HG03135 (cell line): Measurements from ENCODE around the gene ZFYVE28.

Experiments
- ATAC-seq: cut with Tn5 transposase; IDR thresholded peaks from one replicate; pipeline ENCODE4 v1.9.1; 2021; ENCODE audit warnings: mild to moderate bottlenecking, moderate library complexity; ENCODE audit not compliant: unreplicated experiment

The ZFYVE28 gene

GRCh38 chr4:2428496-2429213 lies 10.2 kb upstream of the ZFYVE28 start:
- ATAC-seq, result no peak

- ATAC-seq, result no peak
These were observed 9.2 kb upstream of the ZFYVE28 start for GRCh38 chr4:2427383-2428334.

GRCh38 chr4:2426711-2427275 lies 8.3 kb upstream of the ZFYVE28 start:
- ATAC-seq, result no peak

GRCh38 chr4:2426069-2426397 lies 7.6 kb upstream of the ZFYVE28 start:
- ATAC-seq, result no peak

- no peak for ATAC-seq
These were observed 7.1 kb upstream of the ZFYVE28 start for GRCh38 chr4:2425386-2426068.

GRCh38 chr4:2424581-2424980 lies 6.1 kb upstream of the ZFYVE28 start:
- ATAC-seq, result no peak

- ATAC-seq, result no peak
These were observed 5.2 kb upstream of the ZFYVE28 start for GRCh38 chr4:2423695-2424094.

GRCh38 chr4:2423066-2423465 lies 4.6 kb upstream of the ZFYVE28 start:
- ATAC-seq, result no peak

GRCh38 chr4:2421928-2422327 lies 3.5 kb upstream of the ZFYVE28 start:
- no peak for ATAC-seq

- no peak for ATAC-seq
These were observed 1.4 kb upstream of the ZFYVE28 start for GRCh38 chr4:2419814-2420213.

- peak; percentile 85 for ATAC-seq
These were observed 466 bp upstream of the ZFYVE28 start, which contains the start of gene CFAP99 for GRCh38 chr4:2418650-2419571. CFAP99 (plus strand) TSS chr4:2418955.

- ATAC-seq, result no peak
These were observed 1.1 kb downstream of the ZFYVE28 start for GRCh38 chr4:2417226-2417764.

GRCh38 chr4:2416564-2417225 lies 1.8 kb downstream of the ZFYVE28 start:
- ATAC-seq, result no peak

GRCh38 chr4:2415881-2416563 lies 2.4 kb downstream of the ZFYVE28 start:
- no peak for ATAC-seq

- ATAC-seq, result no peak
These were observed 3.2 kb downstream of the ZFYVE28 start for GRCh38 chr4:2415213-2415612.

GRCh38 chr4:2413821-2414610 lies 4.4 kb downstream of the ZFYVE28 start:
- no peak for ATAC-seq

- peak; percentile 58 for ATAC-seq
These were observed 5.3 kb downstream of the ZFYVE28 start for GRCh38 chr4:2412885-2413716.
